Measurements from ENCODE around the gene DLG2.

DLG2 gene

DNA sequence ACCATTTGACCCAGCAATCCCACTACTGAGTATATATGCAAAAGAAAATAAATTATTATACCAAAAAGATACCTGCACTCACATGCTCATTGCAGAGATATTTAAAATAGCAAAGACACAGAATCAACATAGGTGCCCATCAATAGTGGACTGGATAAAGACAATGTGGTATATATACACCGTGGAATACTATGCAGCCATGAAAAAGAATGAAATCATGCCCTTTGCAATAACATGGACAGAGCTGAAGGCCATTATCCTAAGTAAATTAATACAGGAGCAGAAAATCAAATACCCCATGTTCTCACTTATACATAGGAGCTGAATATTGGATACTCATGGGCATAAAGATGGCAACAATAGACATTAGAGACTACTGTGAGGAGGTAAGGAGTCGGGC, 68.7 kb downstream of the DLG2 start:
- no peak for DNase-seq (ENCODE audit: low read depth)

DNA sequence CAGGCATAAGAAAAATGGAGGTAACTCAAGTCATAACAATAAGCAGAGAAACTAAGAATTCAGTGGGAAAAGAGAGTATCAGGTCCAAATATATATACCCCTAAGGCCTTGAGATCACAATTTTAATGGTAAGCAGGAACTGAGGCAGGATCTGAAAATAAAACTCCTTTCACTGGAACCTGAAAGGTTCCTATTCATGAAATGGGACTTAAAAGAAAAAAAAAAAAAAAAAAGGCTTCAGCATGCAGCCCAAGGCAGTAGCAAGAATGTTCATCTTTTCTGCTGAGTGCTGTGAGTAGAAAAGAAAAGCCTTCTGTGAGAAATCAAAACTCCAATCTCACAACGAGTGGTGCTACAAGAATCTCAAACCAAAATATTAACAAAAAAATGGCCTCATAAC, 75.3 kb downstream of the DLG2 start:
- DNase-seq (ENCODE audit: low read depth) = no peak

GRCh38 chr11:85541683-85542082, 85.5 kb downstream of the DLG2 start:
- DNase-seq (ENCODE audit: low read depth) = no peak

- no peak for DNase-seq (ENCODE audit: low read depth)
These were observed 86.4 kb downstream of the DLG2 start for GRCh38 chr11:85540635-85541205.

DNA sequence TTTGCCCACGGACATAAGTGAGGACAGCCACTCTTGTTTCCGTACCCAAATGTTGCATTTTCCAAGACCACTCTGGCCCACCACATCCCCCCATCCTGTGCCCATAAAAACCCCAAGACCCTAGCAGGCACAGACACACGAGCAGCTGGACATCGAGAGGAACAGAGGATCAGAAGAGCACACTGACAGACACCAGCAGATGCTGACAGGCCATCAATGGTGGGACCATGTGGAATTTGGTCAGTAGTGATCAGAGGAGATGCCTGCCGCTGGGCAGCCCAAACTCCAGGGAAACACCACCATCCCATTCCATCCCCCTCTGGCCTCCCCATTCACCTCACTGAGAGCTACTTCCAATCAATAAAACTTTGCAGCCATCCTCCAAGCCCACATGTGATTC, 87.0 kb downstream of the DLG2 start:
- DNase-seq (ENCODE audit: low read depth) = no peak

- no peak for DNase-seq (ENCODE audit: low read depth)
These were observed 87.4 kb downstream of the DLG2 start for GRCh38 chr11:85539740-85540139.

DNA sequence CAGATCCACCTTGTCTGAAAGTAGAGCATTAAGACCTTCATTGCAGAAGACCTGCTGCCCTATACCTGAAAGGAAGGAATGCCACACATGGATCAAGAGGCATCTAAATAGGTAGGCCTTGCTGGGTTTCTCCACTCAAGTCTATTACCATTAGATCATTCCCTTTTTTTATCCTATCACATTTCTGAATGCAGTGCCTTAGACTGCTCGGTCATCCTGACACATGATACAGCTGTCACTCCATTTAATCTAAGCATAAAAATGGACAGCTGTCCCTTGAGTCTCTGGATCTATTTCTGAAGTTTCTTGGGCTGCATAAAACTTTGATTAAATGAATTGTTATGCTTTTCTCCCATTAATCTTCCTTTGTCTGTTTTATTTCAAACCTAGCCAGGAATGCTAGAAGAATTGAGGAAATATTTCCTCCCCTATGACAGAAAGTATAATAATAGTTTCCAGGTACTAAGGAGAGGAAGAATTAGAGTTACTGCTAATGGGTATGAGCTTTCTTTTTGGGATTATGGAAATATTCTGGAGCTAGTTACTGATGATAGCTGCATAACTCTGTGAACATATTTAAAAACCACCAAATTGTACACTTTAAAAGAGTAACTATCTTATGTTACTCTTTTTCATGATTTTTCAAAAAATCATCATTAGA, 88.0 kb downstream of the DLG2 start:
- DNase-seq (ENCODE audit: low read depth) = no peak

- no peak for DNase-seq (ENCODE audit: low read depth)
These were observed 90.7 kb downstream of the DLG2 start for GRCh38 chr11:85536438-85536837.

GRCh38 chr11:85534806-85535205, 92.3 kb downstream of the DLG2 start:
- no peak for DNase-seq (ENCODE audit: low read depth)

GRCh38 chr11:85531191-85531897, 95.8 kb downstream of the DLG2 start:
- no peak for DNase-seq (ENCODE audit: low read depth)

GRCh38 chr11:85530634-85531033, 96.5 kb downstream of the DLG2 start:
- DNase-seq (ENCODE audit: low read depth) = no peak

GRCh38 chr11:85526564-85526963, 100.6 kb downstream of the DLG2 start:
- DNase-seq (ENCODE audit: low read depth) = no peak

- DNase-seq (ENCODE audit: low read depth) = no peak
These were observed 101.5 kb downstream of the DLG2 start for GRCh38 chr11:85525686-85526085.

- DNase-seq (ENCODE audit: low read depth) = no peak
These were observed 109.9 kb downstream of the DLG2 start for GRCh38 chr11:85517272-85517671.

GRCh38 chr11:85495918-85496317, 131.2 kb downstream of the DLG2 start:
- no peak for DNase-seq (ENCODE audit: low read depth)

- DNase-seq (ENCODE audit: low read depth) = no peak
These were observed 132.7 kb downstream of the DLG2 start for GRCh38 chr11:85494396-85494795.

GRCh38 chr11:85485902-85486301, 141.2 kb downstream of the DLG2 start:
- no peak for DNase-seq (ENCODE audit: low read depth)

GRCh38 chr11:85483861-85484260, 143.3 kb downstream of the DLG2 start:
- no peak for DNase-seq (ENCODE audit: low read depth)

GRCh38 chr11:85481862-85482261, 145.3 kb downstream of the DLG2 start:
- no peak for DNase-seq (ENCODE audit: low read depth)

DNA sequence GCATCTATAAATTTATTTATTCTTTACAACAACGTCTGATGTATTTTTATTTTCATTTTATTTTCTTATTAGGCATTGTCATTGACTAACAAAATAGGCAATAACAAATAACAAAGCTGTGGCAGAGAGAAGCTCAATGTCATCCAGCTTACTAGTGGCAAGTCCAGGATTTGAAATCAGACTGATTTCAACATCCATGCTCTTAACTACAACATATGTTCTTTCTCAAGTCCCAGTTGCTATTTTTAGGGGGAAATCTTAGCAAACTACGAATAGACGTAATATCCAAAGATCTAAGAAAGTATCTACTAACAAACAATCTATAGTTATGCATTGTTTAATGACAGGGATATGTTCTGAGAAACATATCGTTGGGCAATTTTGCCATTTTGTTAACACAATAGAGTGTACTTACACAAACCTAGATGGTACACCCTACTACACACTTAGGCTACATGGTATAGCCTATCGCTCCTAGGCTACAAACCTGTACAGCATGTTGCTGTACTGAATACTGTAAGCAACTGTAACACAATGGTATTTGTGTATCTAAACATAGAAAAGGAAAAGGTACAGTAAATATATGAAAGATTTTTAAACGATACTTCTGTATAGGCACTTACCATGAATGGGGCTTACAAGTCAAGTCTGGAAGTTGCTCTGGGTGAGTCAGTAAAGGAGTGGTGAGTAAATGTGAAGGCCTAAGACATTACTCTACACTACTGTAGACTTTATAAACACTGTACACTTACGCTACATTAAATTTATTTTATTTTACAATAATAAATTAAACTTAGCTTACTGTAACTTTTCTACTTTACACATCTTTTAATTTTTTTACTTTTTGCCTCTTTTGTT, 151.3 kb downstream of the DLG2 start:
- no peak for DNase-seq (ENCODE audit: low read depth)

DNA sequence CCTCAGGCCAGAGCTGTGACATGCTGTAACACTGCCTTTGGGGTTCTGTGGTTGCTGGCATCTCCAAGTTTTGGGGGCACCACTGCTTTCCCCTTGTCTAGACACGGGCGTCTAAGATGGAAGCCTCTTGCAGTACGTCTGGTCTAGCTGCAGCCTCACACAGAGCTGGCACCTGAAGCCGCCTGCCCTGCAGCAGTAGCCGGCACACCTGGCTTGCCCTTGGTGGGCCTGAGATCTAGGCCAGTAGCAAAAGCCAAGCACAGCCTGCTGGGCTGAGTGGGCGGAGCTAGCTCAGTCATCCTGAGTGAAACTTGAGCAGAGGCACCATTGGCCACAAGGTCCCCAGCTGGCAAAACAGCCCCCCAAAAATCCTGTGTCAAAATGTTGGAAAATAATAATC, 154.2 kb downstream of the DLG2 start:
- DNase-seq (ENCODE audit: low read depth) = no peak

DNA sequence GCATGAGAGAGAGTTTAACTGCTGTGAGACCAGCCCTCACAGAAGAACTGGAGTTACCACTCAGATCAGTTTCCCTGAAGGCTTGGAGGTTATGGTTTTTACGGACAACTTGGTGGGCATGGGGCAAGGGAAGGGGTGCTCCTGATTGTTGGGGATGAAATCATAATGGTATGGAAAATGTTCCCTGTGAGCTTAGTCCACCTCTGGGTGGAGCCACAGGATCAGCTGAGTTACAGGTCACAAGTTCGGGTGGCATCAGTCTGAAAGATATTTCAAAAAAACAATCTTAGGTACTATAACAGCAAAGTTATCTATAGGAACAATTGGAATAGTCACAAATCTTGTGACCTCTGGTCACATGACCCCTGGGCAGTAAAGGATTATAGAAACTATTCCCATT, 162.9 kb downstream of the DLG2 start:
- DNase-seq (ENCODE audit: low read depth) = no peak

DNA sequence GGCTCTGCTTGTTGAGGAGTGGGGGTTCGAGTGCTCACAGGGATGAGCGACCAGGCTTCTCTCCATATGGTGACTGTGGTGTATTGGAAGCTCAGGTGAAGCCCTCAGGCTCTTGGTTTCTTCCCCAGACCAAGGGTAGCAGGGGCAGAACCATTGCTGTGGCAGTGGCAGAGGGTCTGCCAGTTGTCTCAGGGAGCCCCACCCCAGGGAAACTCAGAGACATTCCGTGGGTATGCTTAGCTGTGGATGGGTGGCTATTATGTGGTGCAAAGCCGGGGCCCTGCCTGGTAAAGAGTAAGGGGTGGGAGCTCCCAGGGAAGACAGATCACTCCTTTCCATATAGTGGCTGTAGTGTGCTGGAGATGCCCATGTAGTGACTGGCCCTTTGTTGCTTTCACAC, 167.8 kb downstream of the DLG2 start:
- DNase-seq (ENCODE audit: low read depth) = no peak
